ENCODE measurements around the gene TENT4B. TPM values are rescaled to one million over a fixed set of nuclear protein-coding genes. Genes with fewer than 3 reads are reported as not detected.

Gene TENT4B
- total RNA-seq, 4 donors from 2014 or later = 10.7 to 30.5 (median 24.7) TPM

DNA sequence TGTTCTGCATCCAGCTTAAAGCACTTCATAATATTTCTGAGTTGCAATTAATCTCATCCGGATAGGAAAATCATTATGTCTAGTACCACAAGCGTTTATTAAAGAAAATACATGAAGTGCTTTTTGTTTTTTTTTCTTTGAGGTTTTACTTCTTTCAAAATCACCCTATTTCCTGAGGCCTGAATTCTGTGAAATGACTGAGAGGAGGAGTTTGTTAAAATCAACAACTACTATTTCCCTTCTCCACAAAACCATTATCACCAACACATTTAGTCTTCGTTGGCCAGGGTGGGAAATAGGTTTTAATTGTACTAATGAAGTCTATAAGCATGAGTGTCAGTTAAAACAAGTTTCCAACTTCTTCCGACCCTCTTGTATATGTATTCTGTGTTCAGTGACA, 62.6 kb downstream of the TENT4B start:
- no peak overlapping the region for H3K27ac ChIP-seq
- no peak overlapping the region for H3K4me3 ChIP-seq
- H3K36me3 ChIP-seq = peaks cover 0 to 75% (median 0%) of the 10 kb centered on the region in 3 donors
- no peaks in the 10 kb centered on the region for H3K27me3 ChIP-seq
- H3K9me3 ChIP-seq = no peaks in the 10 kb centered on the region
- H3K4me1 ChIP-seq = peaks cover 0 to 5% (median 0%) of the 10 kb centered on the region in 4 donors
- TF ChIP-seq POLR2A (IDR thresholded peaks at IDR 0.05) = no peak
- no peak for TF ChIP-seq CTCF (IDR thresholded peaks at IDR 0.05)
- no peak for DNase-seq

- DNase-seq = no peak
- Histone ChIP-seq H3K36me3 (peaks cover 0 to 81% (median 0%) of the 10 kb centered on the region in 3 donors), H3K4me1 (no peaks in the 10 kb centered on the region), H3K9me3 (no peaks in the 10 kb centered on the region), H3K4me3 (no peak overlapping the region), H3K27me3 (no peaks in the 10 kb centered on the region), H3K27ac (no peak overlapping the region)
- TF ChIP-seq CTCF (IDR thresholded peaks at IDR 0.05) (no peak), POLR2A (IDR thresholded peaks at IDR 0.05) (no peak)
These were observed 63.1 kb downstream of the TENT4B start for GRCh38 chr16:50216231-50216630.

DNA sequence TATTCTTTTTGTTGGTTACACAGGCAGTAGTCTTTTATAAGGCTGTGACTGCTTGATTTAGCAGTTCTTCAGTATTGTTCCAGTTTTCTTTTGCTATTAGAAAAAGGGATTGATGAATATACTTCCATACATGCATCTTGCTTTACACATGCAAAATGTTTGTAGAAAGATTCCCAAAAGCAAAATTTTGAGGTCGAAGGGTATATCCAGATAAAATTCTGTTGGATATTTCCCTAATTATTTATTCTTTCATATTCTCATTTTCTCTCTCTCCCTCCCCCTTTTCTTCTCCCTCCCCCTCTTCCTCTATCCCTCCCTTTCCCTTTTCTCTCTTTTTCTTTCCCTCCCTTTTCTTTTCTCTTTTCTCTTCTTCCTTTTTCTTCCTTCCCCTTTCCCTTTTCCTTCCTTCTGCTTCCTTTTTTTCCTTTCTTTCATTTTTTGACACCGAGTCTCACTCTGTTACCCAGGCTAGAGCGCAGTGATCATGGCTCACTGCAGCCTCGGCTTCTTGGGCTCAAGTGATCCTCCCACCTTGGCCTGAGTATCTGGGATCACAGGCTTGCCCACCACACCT, 66.4 kb downstream of the TENT4B start:
- H3K4me3 ChIP-seq = no peak overlapping the region
- H3K4me1 ChIP-seq = no peaks in the 10 kb centered on the region
- no peaks in the 10 kb centered on the region for H3K27me3 ChIP-seq
- TF ChIP-seq CTCF (IDR thresholded peaks at IDR 0.05) (no peak), POLR2A (IDR thresholded peaks at IDR 0.05) (no peak)
- no peak overlapping the region for H3K27ac ChIP-seq
- no peaks in the 10 kb centered on the region for H3K9me3 ChIP-seq
- no peak for DNase-seq
- peaks cover 0 to 90% (median 0%) of the 10 kb centered on the region in 3 donors for H3K36me3 ChIP-seq

DNA sequence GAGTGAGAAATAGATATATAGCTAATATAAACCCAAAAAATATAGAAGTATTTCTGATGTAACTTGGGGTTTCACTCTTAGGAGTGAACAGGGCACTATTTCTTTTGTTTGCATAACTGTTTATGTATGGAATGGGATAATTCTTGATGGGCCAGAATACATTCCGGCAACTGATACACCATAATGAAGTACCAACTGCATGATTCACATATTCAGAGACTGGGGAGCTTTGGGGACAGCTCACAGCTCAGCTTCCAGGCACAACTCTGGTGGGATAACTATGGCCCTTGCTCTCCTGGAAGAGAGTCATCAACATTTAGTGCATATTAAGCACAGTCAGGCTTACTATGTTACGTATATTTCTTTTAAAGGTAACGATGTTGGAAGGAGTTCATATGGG, 71.2 kb downstream of the TENT4B start:
- H3K36me3 ChIP-seq = peaks cover 0 to 92% (median 0%) of the 10 kb centered on the region in 3 donors
- DNase-seq = no peak
- TF ChIP-seq CTCF (IDR thresholded peaks at IDR 0.05) (no peak), POLR2A (IDR thresholded peaks at IDR 0.05) (no peak)

DNA sequence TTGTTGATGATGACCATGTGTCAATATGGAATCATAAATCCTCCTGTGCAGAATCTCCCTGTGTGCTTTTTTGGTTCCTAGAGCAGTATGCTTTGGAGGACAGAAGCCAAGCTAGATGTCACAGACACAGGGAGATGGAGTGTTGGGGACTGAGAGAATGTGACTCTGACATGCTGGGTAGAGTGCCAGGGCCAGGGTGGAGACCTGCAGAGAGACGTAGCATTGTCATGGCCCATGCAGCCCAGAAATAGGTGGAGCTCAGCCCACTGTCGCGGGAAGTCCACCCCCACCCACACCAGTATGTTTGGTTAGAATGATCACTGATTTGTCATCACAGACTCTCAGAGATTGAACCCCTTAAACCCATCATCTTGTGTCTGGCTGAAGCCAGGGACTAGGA, 74.0 kb downstream of the TENT4B start:
- Histone ChIP-seq H3K4me3 (no peak overlapping the region), H3K27ac (no peak overlapping the region), H3K27me3 (no peaks in the 10 kb centered on the region), H3K36me3 (peaks cover 0 to 77% (median 0%) of the 10 kb centered on the region in 3 donors), H3K4me1 (no peaks in the 10 kb centered on the region), H3K9me3 (no peaks in the 10 kb centered on the region)
- no peak for TF ChIP-seq CTCF (IDR thresholded peaks at IDR 0.05)
- DNase-seq = no peak

More for the DNA sequence above, 71.2 kb downstream of the TENT4B start:
- no peaks in the 10 kb centered on the region for H3K9me3 ChIP-seq
- H3K4me3 ChIP-seq = no peak overlapping the region
- H3K27me3 ChIP-seq = no peaks in the 10 kb centered on the region
- no peak overlapping the region for H3K27ac ChIP-seq
- H3K4me1 ChIP-seq = no peaks in the 10 kb centered on the region

GRCh38 chr16:50227665-50228064, 74.6 kb downstream of the TENT4B start:
- Histone ChIP-seq H3K36me3 (peaks cover 0 to 72% (median 0%) of the 10 kb centered on the region in 3 donors), H3K27me3 (no peaks in the 10 kb centered on the region), H3K9me3 (no peaks in the 10 kb centered on the region), H3K4me3 (no peak overlapping the region), H3K4me1 (no peaks in the 10 kb centered on the region), H3K27ac (no peak overlapping the region)
- no peak for DNase-seq
- TF ChIP-seq POLR2A (IDR thresholded peaks at IDR 0.05) (no peak), CTCF (IDR thresholded peaks at IDR 0.05) (no peak)

Data from Peyer's patch (tissue), 4 donors.